ENCODE measurements around the gene NRF1.

The NRF1 gene

DNA sequence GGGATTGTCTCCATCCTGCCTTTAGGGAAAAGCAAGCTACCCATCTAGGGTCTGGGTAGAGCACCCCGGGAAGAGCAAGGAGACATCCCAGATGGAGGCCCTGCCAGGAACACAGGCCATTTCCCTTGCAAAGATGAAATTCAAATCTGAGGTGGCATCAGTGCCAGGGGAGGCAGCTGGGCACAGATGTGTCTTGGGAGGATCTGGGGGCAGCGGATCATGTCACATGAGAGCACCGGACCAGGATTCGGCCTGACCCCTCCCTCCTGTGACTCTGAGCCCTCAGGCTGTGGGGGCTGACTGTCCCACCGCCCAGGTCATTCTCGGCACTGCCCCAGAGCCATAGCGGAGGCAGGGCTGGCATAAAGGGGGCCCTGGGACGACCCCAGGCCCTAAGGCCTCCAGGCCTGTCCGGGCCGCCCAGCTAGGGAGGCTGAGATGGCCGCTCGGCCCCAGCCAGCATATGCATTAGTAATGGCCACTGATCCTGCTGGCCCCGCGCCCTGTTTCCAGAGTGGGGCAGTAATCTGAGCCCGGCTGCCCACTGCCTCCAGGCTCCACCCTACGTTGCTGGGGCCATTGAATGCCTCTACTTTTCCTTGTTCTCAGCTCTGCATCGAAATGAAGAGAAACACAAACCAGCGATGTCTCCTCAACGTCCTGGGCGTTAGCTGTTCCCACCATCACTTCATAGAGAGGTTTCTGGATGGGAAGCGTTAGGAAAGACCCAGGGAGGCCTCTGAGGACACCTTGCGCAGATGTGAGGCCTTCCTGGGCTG, 192.8 kb downstream of the NRF1 start:
- no peak for DNase-seq (ENCODE audit: low spot score)

DNA sequence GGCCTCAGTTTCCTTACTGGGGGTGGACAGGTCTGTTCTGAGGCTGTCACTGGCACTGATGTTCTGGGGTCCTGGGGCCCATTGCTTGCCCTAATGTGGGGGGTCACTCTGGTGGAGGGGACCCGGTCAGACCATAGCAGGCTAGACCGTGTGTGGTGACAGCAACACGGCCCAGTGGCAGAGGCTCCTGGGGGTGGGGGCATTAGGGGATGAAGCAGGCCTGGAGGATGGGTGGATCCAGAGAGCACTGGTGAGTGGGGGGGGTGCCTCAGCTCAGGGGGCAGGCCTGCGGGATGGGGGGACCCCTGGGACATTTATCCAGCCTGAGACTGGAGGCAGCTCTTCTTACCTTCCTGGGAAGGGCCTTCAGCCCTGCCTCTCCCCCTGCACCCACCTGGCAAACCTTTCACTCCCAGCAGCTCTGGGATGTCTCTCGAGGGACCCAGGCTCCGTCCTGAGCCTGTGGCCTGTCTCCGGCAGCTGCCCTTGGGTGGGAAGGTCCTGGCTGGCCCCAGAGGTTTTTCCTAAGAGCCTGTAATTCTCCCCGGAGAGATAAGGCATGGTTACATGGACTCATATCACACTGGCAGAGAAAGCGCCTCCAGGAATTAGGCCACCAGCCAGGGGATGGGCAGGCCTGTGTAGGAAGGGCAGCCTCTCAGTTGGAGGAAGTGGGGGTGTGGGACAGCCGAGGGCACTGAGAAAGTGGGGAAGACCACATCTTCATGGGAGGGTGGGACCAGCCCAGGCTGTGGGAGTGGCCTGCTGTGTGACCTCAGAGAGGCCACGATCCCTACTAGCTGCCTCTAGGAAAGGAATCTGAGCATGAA, 193.6 kb downstream of the NRF1 start:
- no peak for DNase-seq (ENCODE audit: low spot score)

Data from germinal center (tissue), 1 donor.